GM12872 (cell line): ENCODE data around the gene ATG16L2.

Source experiments
- CTCF ChIP-seq: IDR thresholded peaks from 3 replicates; pipeline ENCODE4 v1.5.1; 2011; ENCODE audit warnings: low read depth, mild to moderate bottlenecking, low read length, moderate library complexity; ENCODE audit not compliant: insufficient read depth

The ATG16L2 gene

GRCh38 chr11:72813740-72814285 is 398 bp upstream of the ATG16L2 start:
- no peak for TF ChIP-seq CTCF

- no peak for TF ChIP-seq CTCF
These were observed 953 bp downstream of the ATG16L2 start for GRCh38 chr11:72815110-72815618.

GRCh38 chr11:72816404-72816990 is 2.3 kb downstream of the ATG16L2 start:
- TF ChIP-seq CTCF = no peak

GRCh38 chr11:72817966-72818365 is 3.8 kb downstream of the ATG16L2 start:
- no peak for TF ChIP-seq CTCF

- no peak for TF ChIP-seq CTCF
These were observed 4.8 kb downstream of the ATG16L2 start for GRCh38 chr11:72818971-72819370.

- TF ChIP-seq CTCF = no peak
These were observed 6.4 kb downstream of the ATG16L2 start for GRCh38 chr11:72820439-72821139.

GRCh38 chr11:72821221-72821919 is 7.2 kb downstream of the ATG16L2 start:
- no peak for TF ChIP-seq CTCF
